Trophoblast cell (in vitro differentiated cells and primary cell): ENCODE data around the gene SMIM10L2A. TPM values are rescaled to one million over a fixed set of nuclear protein-coding genes. Genes with fewer than 3 reads are reported as not detected.

ENCODE experiments used
- DNase-seq, 2 donors: peaks; one replicate each; pipeline ENCODE4 v3.0.0-alpha.2; 2016
- H2AFZ ChIP-seq: 2 replicates; pipeline ENCODE4 v1.6.1; 2013; ENCODE audit warnings: low read length, moderate library complexity, mild to moderate bottlenecking; ENCODE audit not compliant: insufficient read depth, poor library complexity
- H2AK5ac ChIP-seq: 2 replicates; pipeline ENCODE4 v1.6.1; 2013; ENCODE audit warnings: mild to moderate bottlenecking, low read length
- H2BK120ac ChIP-seq: 2 replicates; pipeline ENCODE4 v1.6.1; 2013; ENCODE audit warnings: low read length, mild to moderate bottlenecking, moderate library complexity; ENCODE audit not compliant: insufficient read depth, poor library complexity
- H2BK12ac ChIP-seq: 2 replicates; pipeline ENCODE4 v1.6.1; 2013; ENCODE audit warnings: mild to moderate bottlenecking, low read length, moderate library complexity
- H2BK5ac ChIP-seq: 2 replicates; pipeline ENCODE4 v1.6.1; 2013; ENCODE audit warnings: low read length, low read depth, moderate library complexity, mild to moderate bottlenecking; ENCODE audit not compliant: poor library complexity
- H3K14ac ChIP-seq: 2 replicates; pipeline ENCODE4 v1.6.1; 2013; ENCODE audit warnings: mild to moderate bottlenecking, low read length
- H3K18ac ChIP-seq: 2 replicates; pipeline ENCODE4 v1.6.1; 2013; ENCODE audit warnings: mild to moderate bottlenecking, low read length
- H3K23ac ChIP-seq: 2 replicates; pipeline ENCODE4 v1.6.1; 2013; ENCODE audit warnings: low read length
- H3K27ac ChIP-seq: 2 replicates; pipeline ENCODE4 v1.5.1; 2013; ENCODE audit warnings: low read depth, mild to moderate bottlenecking, inconsistent platforms, low read length, moderate library complexity
- H3K27me3 ChIP-seq: 2 replicates; pipeline ENCODE4 v1.6.1; 2013; ENCODE audit warnings: inconsistent platforms, mild to moderate bottlenecking, low read length, moderate library complexity; ENCODE audit not compliant: insufficient read depth
- H3K36me3 ChIP-seq, 2 experiments: 1 replicate in 1 of 2; 2 replicates in 1 of 2; pipeline ENCODE4 v1.6.1; 2013; ENCODE audit warnings: low read length in 2 of 2, mild to moderate bottlenecking in 2 of 2, moderate library complexity in 1 of 2; ENCODE audit not compliant: insufficient read depth in 2 of 2, control insufficient read depth in 1 of 2
- H3K4ac ChIP-seq: 2 replicates; pipeline ENCODE4 v1.6.1; 2013; ENCODE audit warnings: low read depth, mild to moderate bottlenecking, low read length, moderate library complexity
- H3K4me1 ChIP-seq, 2 experiments: 1 replicate in 1 of 2; 2 replicates in 1 of 2; pipeline ENCODE4 v1.6.1; 2013; ENCODE audit warnings: low read length in 2 of 2, mild to moderate bottlenecking in 2 of 2, moderate library complexity in 1 of 2; ENCODE audit not compliant: insufficient read depth in 2 of 2, control insufficient read depth in 1 of 2
- H3K4me2 ChIP-seq: 2 replicates; pipeline ENCODE4 v1.6.1; 2013; ENCODE audit warnings: inconsistent platforms, mild to moderate bottlenecking, low read length, moderate library complexity
- H3K4me3 ChIP-seq: 2 replicates; pipeline ENCODE4 v1.5.1; 2013; ENCODE audit warnings: mild to moderate bottlenecking, low read depth, low read length, inconsistent platforms
- H3K79me1 ChIP-seq: one replicate; pipeline ENCODE4 v1.6.1; 2013; ENCODE audit warnings: low read length
- H3K79me2 ChIP-seq: 2 replicates; pipeline ENCODE4 v1.6.1; 2013; ENCODE audit warnings: low read length, mild to moderate bottlenecking; ENCODE audit not compliant: control insufficient read depth, insufficient read depth, poor library complexity
- H3K9ac ChIP-seq: 2 replicates; pipeline ENCODE4 v1.6.1; 2013; ENCODE audit warnings: mild to moderate bottlenecking, low read length
- H3K9me3 ChIP-seq: 2 replicates; pipeline ENCODE4 v1.6.1; 2013; ENCODE audit warnings: low read depth, mild to moderate bottlenecking, control low read depth, inconsistent platforms, low read length; ENCODE audit not compliant: insufficient read depth
- H4K12ac ChIP-seq: 2 replicates; pipeline ENCODE4 v1.6.1; 2013; ENCODE audit warnings: low read depth, mild to moderate bottlenecking, low read length, moderate library complexity
- H4K8ac ChIP-seq: 2 replicates; pipeline ENCODE4 v1.6.1; 2013; ENCODE audit warnings: low read depth, mild to moderate bottlenecking, low read length, moderate library complexity
- H4K91ac ChIP-seq: one replicate; pipeline ENCODE4 v1.6.1; 2013; ENCODE audit warnings: low read depth, mild to moderate bottlenecking, low read length, moderate library complexity
- WGBS: extraction: QIAGEN DNeasy Blood & Tissue Kit; methylation state at CpG from one replicate; pipeline ENCODE4 v1.1.7; 2013; ENCODE audit warnings: missing lambda C conversion rate; ENCODE audit not compliant: insufficient read length, insufficient coverage; ENCODE audit errors: extremely low coverage; 5-methylcytosine and 5-hydroxymethylcytosine counted together
- polyA plus RNA-seq: library from polyadenylated mRNA; stranded (reverse); fragments of 200-250 nt; gene quantifications from 2 replicates; pipeline ENCODE4 v1.2.3, GENCODE V29; 2013

SMIM10L2A gene
- polyA plus RNA-seq: 0.10 TPM in 2 replicates

DNA sequence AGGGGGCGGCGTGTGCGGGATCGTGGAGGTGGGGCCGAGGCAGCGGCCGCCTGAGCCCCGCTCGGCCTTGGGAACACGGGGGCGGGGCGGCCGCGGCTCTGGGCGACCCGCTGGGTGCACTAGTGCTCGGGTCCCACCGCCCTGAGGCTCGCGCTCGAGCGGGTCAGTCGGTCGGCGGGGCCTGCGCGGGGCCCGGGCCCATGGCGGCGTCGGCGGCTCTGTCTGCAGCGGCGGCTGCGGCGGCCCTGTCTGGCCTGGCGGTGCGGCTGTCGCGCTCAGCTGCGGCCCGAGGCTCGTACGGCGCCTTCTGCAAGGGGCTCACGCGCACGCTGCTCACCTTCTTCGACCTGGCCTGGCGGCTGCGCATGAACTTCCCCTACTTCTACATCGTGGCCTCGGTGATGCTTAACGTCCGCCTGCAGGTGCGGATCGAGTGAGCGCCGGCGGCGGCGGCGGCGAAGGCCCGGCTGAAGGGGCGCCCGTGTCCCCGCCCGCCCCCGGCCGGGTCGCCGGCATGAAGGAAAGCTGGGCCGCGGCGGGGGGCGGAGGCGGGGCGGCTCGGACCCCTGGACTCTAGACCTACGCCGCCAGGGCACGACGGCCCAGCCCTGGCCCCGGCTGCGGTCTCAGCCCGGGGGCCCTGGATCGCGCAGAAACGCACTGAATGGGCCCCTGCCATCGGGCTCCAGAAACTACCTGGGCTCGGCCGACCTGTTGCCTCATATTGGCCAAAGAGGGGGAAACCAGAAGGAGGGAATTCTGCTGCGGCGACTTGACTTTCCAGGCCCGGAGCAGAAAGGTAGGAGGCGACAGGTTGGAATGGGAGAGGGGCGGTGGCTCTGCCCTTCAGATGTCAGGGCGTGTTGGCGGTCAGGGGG lies at the start of gene SMIM10L2A:
Gene SMIM10L2A, plus strand, starts transcription at position 13 of the 878 bp plus-strand sequence. Its CDS starts 188 bp downstream, at position 201.
- WGBS: no CpG with 5 or more reads among the region's 100 CpGs
- H3K4me3 ChIP-seq: peak within 1 kb of the TSS; percentile 64

DNA sequence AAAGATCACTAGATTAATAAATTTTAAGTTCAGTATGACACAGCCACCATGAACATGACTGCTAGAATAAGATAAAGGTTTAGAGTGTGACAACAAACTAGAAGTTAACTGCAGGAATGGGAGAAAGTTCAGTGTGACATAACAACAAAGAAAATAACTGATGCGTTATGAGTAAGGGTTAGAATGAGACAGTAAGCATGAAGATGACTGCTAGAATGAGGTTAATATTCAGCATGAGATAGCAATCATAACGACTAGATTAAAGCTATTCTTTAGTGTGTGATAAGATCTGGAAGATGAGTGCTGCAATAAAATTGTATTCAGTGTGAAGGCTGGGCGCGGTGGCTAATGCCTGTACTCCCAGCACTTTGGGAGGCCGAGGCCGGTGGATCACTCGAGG lies 48.4 kb upstream of the SMIM10L2A start:
- no CpG with 5 or more reads among the region's 7 CpGs for WGBS

More for the DNA sequence above, at the start of gene SMIM10L2A:
- Histone ChIP-seq H3K36me3 (no peaks in the 10 kb centered on the region), H3K4me1 (no peaks in the 10 kb centered on the region), H4K8ac (peak within 1 kb of the TSS; percentile 4), H4K91ac (no peak within 1 kb of the TSS), H3K4ac (no peak within 1 kb of the TSS), H3K23ac (no peak within 1 kb of the TSS), H3K79me2 (no peaks in the 10 kb centered on the region), H3K27ac (no peak within 1 kb of the TSS), H3K18ac (no peak within 1 kb of the TSS), H2BK120ac (no peak within 1 kb of the TSS), H3K27me3 (peaks cover 6% of the 10 kb centered on the region), H2BK12ac (no peak within 1 kb of the TSS), H2BK5ac (no peak within 1 kb of the TSS), H4K12ac (no peak within 1 kb of the TSS), H2AFZ (peak within 1 kb of the TSS; percentile 41), H3K4me2 (peak within 1 kb of the TSS; percentile 67), H3K9ac (no peak within 1 kb of the TSS), H3K9me3 (no peaks in the 10 kb centered on the region), H3K79me1 (no peaks in the 10 kb centered on the region), H2AK5ac (no peak within 1 kb of the TSS), H3K14ac (no peak within 1 kb of the TSS)
- no peak for DNase-seq

DNA sequence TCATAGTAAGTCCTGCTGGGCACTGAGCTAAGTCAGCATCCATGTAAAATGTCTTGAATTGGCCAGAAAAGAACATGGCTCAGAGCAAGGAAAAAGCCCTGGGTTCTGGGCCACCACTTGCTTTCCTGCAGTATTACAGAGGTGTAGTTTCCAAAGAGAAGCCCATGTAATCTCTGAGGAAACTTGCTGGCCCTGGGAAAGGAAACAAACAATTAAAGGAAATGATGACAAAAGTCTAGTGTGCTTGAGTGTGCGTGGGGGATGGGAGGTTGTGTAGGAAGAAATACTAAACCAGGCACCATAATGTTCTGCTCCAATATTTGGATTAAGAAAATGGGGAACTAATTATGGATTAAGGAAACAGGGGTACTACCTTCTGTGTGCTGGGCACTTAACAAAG lies 39.5 kb upstream of the SMIM10L2A start:
- Histone ChIP-seq H3K36me3 (no peaks in the 10 kb centered on the region), H3K79me2 (no peaks in the 10 kb centered on the region), H3K14ac (no peak overlapping the region), H4K91ac (no peak overlapping the region), H3K27ac (no peak overlapping the region), H2BK5ac (no peak overlapping the region), H3K4me2 (no peak overlapping the region), H2BK120ac (no peak overlapping the region), H2BK12ac (no peak overlapping the region), H4K12ac (no peak overlapping the region), H3K27me3 (no peaks in the 10 kb centered on the region), H3K23ac (no peak overlapping the region), H3K4ac (no peak overlapping the region), H3K18ac (no peak overlapping the region), H4K8ac (no peak overlapping the region), H3K9ac (no peak overlapping the region), H2AK5ac (no peak overlapping the region), H3K4me1 (peaks cover 2 to 4% of the 10 kb centered on the region in 2 experiments), H3K9me3 (no peaks in the 10 kb centered on the region), H2AFZ (no peak overlapping the region), H3K79me1 (no peaks in the 10 kb centered on the region), H3K4me3 (no peak overlapping the region)
- 100% methylated on average over 1 of the region's 1 CpG for WGBS
- no peak for DNase-seq

More for the DNA sequence above, 48.4 kb upstream of the SMIM10L2A start:
- Histone ChIP-seq H3K36me3 (no peaks in the 10 kb centered on the region), H4K12ac (no peak overlapping the region), H3K4me3 (no peak overlapping the region), H2AK5ac (no peak overlapping the region), H3K79me1 (no peaks in the 10 kb centered on the region), H3K9ac (no peak overlapping the region), H4K8ac (no peak overlapping the region), H3K23ac (no peak overlapping the region), H3K4me2 (no peak overlapping the region), H3K79me2 (no peaks in the 10 kb centered on the region), H2BK12ac (no peak overlapping the region), H3K9me3 (no peaks in the 10 kb centered on the region), H2BK5ac (no peak overlapping the region), H3K18ac (no peak overlapping the region), H3K27ac (no peak overlapping the region), H2AFZ (no peak overlapping the region), H3K4ac (no peak overlapping the region), H3K4me1 (no peaks in the 10 kb centered on the region), H2BK120ac (no peak overlapping the region), H4K91ac (no peak overlapping the region), H3K14ac (no peak overlapping the region), H3K27me3 (no peaks in the 10 kb centered on the region)
- DNase-seq: no peak

DNA sequence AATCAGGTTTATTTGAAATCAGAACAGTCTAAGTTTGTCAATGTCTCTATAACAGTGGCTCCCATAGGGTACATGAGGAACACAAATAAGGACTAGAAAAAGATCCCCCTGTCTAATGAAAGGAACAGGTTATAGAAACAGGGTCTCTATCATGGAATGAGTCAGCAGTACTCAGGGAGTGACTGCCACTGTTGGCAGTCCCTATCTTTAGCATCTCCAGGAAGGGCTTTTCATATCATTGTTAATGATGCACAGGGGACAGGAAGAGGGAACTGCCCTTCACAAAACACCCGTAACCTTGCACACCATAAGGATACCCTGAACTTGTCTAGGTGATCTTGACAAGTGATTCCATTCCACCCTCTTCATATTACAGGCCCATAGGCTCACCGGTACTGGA lies 38.5 kb upstream of the SMIM10L2A start:
- no peak overlapping the region for H4K91ac ChIP-seq
- H3K4ac ChIP-seq: no peak overlapping the region
- H2BK5ac ChIP-seq: no peak overlapping the region
- no peaks in the 10 kb centered on the region for H3K9me3 ChIP-seq
- H3K4me2 ChIP-seq: no peak overlapping the region
- no peaks in the 10 kb centered on the region for H3K36me3 ChIP-seq
- no peaks in the 10 kb centered on the region for H3K27me3 ChIP-seq
- no peak overlapping the region for H3K27ac ChIP-seq
- peaks cover 2 to 4% of the 10 kb centered on the region in 2 experiments for H3K4me1 ChIP-seq
- no peak overlapping the region for H2AFZ ChIP-seq
- H2BK12ac ChIP-seq: no peak overlapping the region
- H3K79me1 ChIP-seq: no peaks in the 10 kb centered on the region
- H4K12ac ChIP-seq: no peak overlapping the region
- H2AK5ac ChIP-seq: no peak overlapping the region
- H3K18ac ChIP-seq: no peak overlapping the region
- no CpG with 5 or more reads among the region's 2 CpGs for WGBS
- no peak for DNase-seq
- H3K9ac ChIP-seq: no peak overlapping the region
- H3K79me2 ChIP-seq: no peaks in the 10 kb centered on the region
- H3K14ac ChIP-seq: no peak overlapping the region
- H2BK120ac ChIP-seq: no peak overlapping the region
- H3K23ac ChIP-seq: no peak overlapping the region
- H4K8ac ChIP-seq: no peak overlapping the region
- H3K4me3 ChIP-seq: no peak overlapping the region
